PFSK-1 (cell line): Measurements from ENCODE around the gene MID2. TPM values are rescaled to one million over a fixed set of nuclear protein-coding genes. Genes with fewer than 3 reads are reported as not detected.

Experiments used
- FOXP2 ChIP-seq: optimal IDR thresholded peaks from 2 replicates; pipeline ENCODE3; 2011; ENCODE audit warnings: borderline replicate concordance, control low read depth, inconsistent platforms; ENCODE audit not compliant: insufficient read depth; ENCODE audit errors: extremely low read length, extremely low read depth
- POLR2AphosphoS5 ChIP-seq: IDR thresholded peaks from 2 replicates; pipeline ENCODE4 v1.6.1; 2012; ENCODE audit warnings: low read depth, mild to moderate bottlenecking, control low read depth, low read length, moderate library complexity
- REST ChIP-seq, 2 experiments: IDR thresholded peaks; 2 replicates each; pipeline versions ENCODE4 v1.6.1 to v1.8.0; 2011 to 2012; ENCODE audit warnings: low read depth in 2 of 2, low read length in 2 of 2, control low read depth in 1 of 2, inconsistent platforms in 1 of 2, mild to moderate bottlenecking in 1 of 2, moderate library complexity in 1 of 2; ENCODE audit not compliant: insufficient read depth in 1 of 2
- SIN3A ChIP-seq: IDR thresholded peaks from 2 replicates; pipeline ENCODE4 v1.6.1; 2012; ENCODE audit warnings: mild to moderate bottlenecking, low read length, moderate library complexity, borderline replicate concordance; ENCODE audit not compliant: insufficient read depth
- TAF1 ChIP-seq: IDR thresholded peaks from 2 replicates; pipeline ENCODE4 v1.6.1; 2012; ENCODE audit warnings: low read length, control low read depth, borderline replicate concordance; ENCODE audit not compliant: insufficient read depth
- polyA plus RNA-seq: library from polyadenylated mRNA; unstranded; fragments of >200 nt; gene quantifications from one replicate; pipeline ENCODE4 v1.2.1, GENCODE V29; 2012; ENCODE audit warnings: low read depth, missing spikeins; ENCODE audit not compliant: insufficient read length

The MID2 gene
- polyA plus RNA-seq: not detected

GRCh38 chrX:107825698-107826237 lies at the start of gene MID2:
Gene MID2, plus strand, starts transcription at chrX:107825866. Its CDS starts 561 bp downstream, at chrX:107826427.
- TF ChIP-seq SIN3A: no peak
- no peak for TF ChIP-seq TAF1
- TF ChIP-seq REST (IDR thresholded peaks at IDR 0.05; ENCODE audit: insufficient read depth in 1 of 2, low read depth in 2 of 2, low read length in 2 of 2): no peak
- no peak for TF ChIP-seq FOXP2
- no peak for TF ChIP-seq POLR2AphosphoS5

- no peak for TF ChIP-seq SIN3A
- TF ChIP-seq TAF1: no peak
- no peak for TF ChIP-seq REST (IDR thresholded peaks at IDR 0.05; ENCODE audit: insufficient read depth in 1 of 2, low read depth in 2 of 2, low read length in 2 of 2)
Observed at GRCh38 chrX:107776649-107777535, 48.8 kb upstream of the MID2 start.

- TF ChIP-seq FOXP2: no peak
- TF ChIP-seq TAF1: no peak
- no peak for TF ChIP-seq SIN3A
- no peak for TF ChIP-seq REST (IDR thresholded peaks at IDR 0.05; ENCODE audit: insufficient read depth in 1 of 2, low read depth in 2 of 2, low read length in 2 of 2)
- no peak for TF ChIP-seq POLR2AphosphoS5
Observed at GRCh38 chrX:107777536-107777832, 48.2 kb upstream of the MID2 start, which contains the start of gene NCBP2L. Gene NCBP2L, plus strand, starts transcription at chrX:107777733. Its CDS starts 16,488 bp downstream, at chrX:107794221.

- TF ChIP-seq POLR2AphosphoS5: no peak
- no peak for TF ChIP-seq REST (IDR thresholded peaks at IDR 0.05; ENCODE audit: insufficient read depth in 1 of 2, low read depth in 2 of 2, low read length in 2 of 2)
- TF ChIP-seq SIN3A: no peak
- TF ChIP-seq TAF1: no peak
- TF ChIP-seq FOXP2: no peak
Observed at GRCh38 chrX:107780525-107780924, 45.1 kb upstream of the MID2 start.
